Effector memory CD8-positive, alpha-beta T cell (primary cell): ENCODE results near the gene FGFR3.
"Not testable (repeated sequence)": the region's sequence is repeated elsewhere in the genome, so short reads cannot be mapped to it uniquely, and the experiment has no call there.

Experiments used
- ATAC-seq: fragments of 150-1000 bp; cut with Tn5 transposase; replicated peaks from 2 replicates; pipeline ENCODE4 v1.10.0; 2021; ENCODE audit warnings: mild to moderate bottlenecking, moderate library complexity
- DNase-seq, 3 experiments: peaks; one replicate each; pipeline ENCODE4 v3.0.0; 2021
- H3K27ac Mint-ChIP-seq, 2 donors: one replicate each; pipeline ENCODE4 v1.8.0; 2022; ENCODE audit warnings: mild to moderate bottlenecking in 2 of 2, mixed read lengths in 2 of 2, moderate library complexity in 2 of 2
- H3K27me3 Mint-ChIP-seq, 2 donors: one replicate each; pipeline ENCODE4 v1.8.0; 2022; ENCODE audit warnings: mixed read lengths in 2 of 2
- H3K36me3 Mint-ChIP-seq: one replicate; pipeline ENCODE4 v1.8.0; 2022; ENCODE audit warnings: mild to moderate bottlenecking, moderate library complexity, mixed read lengths; ENCODE audit not compliant: insufficient read depth
- H3K4me1 Mint-ChIP-seq, 2 donors: one replicate each; pipeline ENCODE4 v1.8.0; 2022; ENCODE audit warnings: low read depth in 2 of 2, mixed read lengths in 2 of 2
- H3K4me3 Mint-ChIP-seq, 2 donors: one replicate each; pipeline ENCODE4 v1.8.0; 2022; ENCODE audit warnings: mild to moderate bottlenecking in 2 of 2, mixed read lengths in 2 of 2, moderate library complexity in 2 of 2
- H3K9me3 Mint-ChIP-seq, 2 donors: one replicate each; pipeline ENCODE4 v1.8.0; 2022; ENCODE audit warnings: mixed read lengths in 2 of 2

Gene FGFR3

GRCh38 chr4:1823545-1823932 lies 30.4 kb downstream of the FGFR3 start:
- Mint-ChIP-seq H3K27me3 (no peaks in the 10 kb centered on the region), H3K27ac (peak overlapping the region in 1 of 2 donors; percentile 51), H3K36me3 (peaks cover 52% of the 10 kb centered on the region), H3K4me1 (no peaks in the 10 kb centered on the region), H3K4me3 (no peak overlapping the region), H3K9me3 (no peaks in the 10 kb centered on the region)
- no peak for DNase-seq
- no peak for ATAC-seq

- H3K4me1 Mint-ChIP-seq = peaks cover 0 to 1% of the 10 kb centered on the region in 2 donors
- H3K9me3 Mint-ChIP-seq = no peaks in the 10 kb centered on the region
- H3K4me3 Mint-ChIP-seq = no peak overlapping the region
- ATAC-seq (no peak), DNase-seq (no peak)
- no peaks in the 10 kb centered on the region for H3K27me3 Mint-ChIP-seq
- no peak overlapping the region for H3K27ac Mint-ChIP-seq
- H3K36me3 Mint-ChIP-seq = peaks cover 40% of the 10 kb centered on the region
Observed at GRCh38 chr4:1824746-1825145, 31.7 kb downstream of the FGFR3 start.

- peaks cover 0 to 6% of the 10 kb centered on the region in 2 donors for H3K4me1 Mint-ChIP-seq
- no peaks in the 10 kb centered on the region for H3K27me3 Mint-ChIP-seq
- no peaks in the 10 kb centered on the region for H3K9me3 Mint-ChIP-seq
- ATAC-seq (no peak), DNase-seq (no peak)
- H3K4me3 Mint-ChIP-seq = no peak overlapping the region
- H3K27ac Mint-ChIP-seq = no peak overlapping the region
- peaks cover 34% of the 10 kb centered on the region for H3K36me3 Mint-ChIP-seq
Observed at GRCh38 chr4:1825326-1825725, 32.2 kb downstream of the FGFR3 start.

GRCh38 chr4:1826531-1827350 lies 33.6 kb downstream of the FGFR3 start:
- ATAC-seq (no peak), DNase-seq (no peak)
- peaks cover 4 to 6% of the 10 kb centered on the region in 2 donors for H3K4me1 Mint-ChIP-seq
- peaks cover 24% of the 10 kb centered on the region for H3K36me3 Mint-ChIP-seq
- no peaks in the 10 kb centered on the region for H3K9me3 Mint-ChIP-seq
- no peaks in the 10 kb centered on the region for H3K27me3 Mint-ChIP-seq
- no peak overlapping the region for H3K4me3 Mint-ChIP-seq
- no peak overlapping the region for H3K27ac Mint-ChIP-seq

- no peak for DNase-seq
- H3K36me3 Mint-ChIP-seq = peaks cover 29% of the 10 kb centered on the region
- H3K27ac Mint-ChIP-seq = peak overlapping the region; percentile 79 to 83
Observed at GRCh38 chr4:1830234-1830633, 37.1 kb downstream of the FGFR3 start.

GRCh38 chr4:1830642-1831228 lies 37.6 kb downstream of the FGFR3 start:
- Mint-ChIP-seq H3K4me1 (peaks cover 4 to 6% of the 10 kb centered on the region in 2 donors), H3K4me3 (no peak overlapping the region), H3K27me3 (no peaks in the 10 kb centered on the region), H3K36me3 (peaks cover 33% of the 10 kb centered on the region), H3K9me3 (no peaks in the 10 kb centered on the region), H3K27ac (peak overlapping the region in 1 of 2 donors; percentile 83)
- ATAC-seq = no peak
- no peak for DNase-seq

More at GRCh38 chr4:1830234-1830633, 37.1 kb downstream of the FGFR3 start:
- H3K4me3 Mint-ChIP-seq = no peak overlapping the region
- no peaks in the 10 kb centered on the region for H3K27me3 Mint-ChIP-seq
- no peak for ATAC-seq
- peaks cover 4 to 6% of the 10 kb centered on the region in 2 donors for H3K4me1 Mint-ChIP-seq
- no peaks in the 10 kb centered on the region for H3K9me3 Mint-ChIP-seq

GRCh38 chr4:1831331-1831730 lies 38.2 kb downstream of the FGFR3 start:
- Mint-ChIP-seq H3K27ac (no peak overlapping the region), H3K4me1 (peaks cover 4 to 6% of the 10 kb centered on the region in 2 donors), H3K36me3 (peaks cover 34% of the 10 kb centered on the region), H3K4me3 (no peak overlapping the region), H3K9me3 (no peaks in the 10 kb centered on the region), H3K27me3 (no peaks in the 10 kb centered on the region)
- ATAC-seq (no peak), DNase-seq (no peak)

- DNase-seq (no peak), ATAC-seq (no peak)
- peaks cover 4 to 6% of the 10 kb centered on the region in 2 donors for H3K4me1 Mint-ChIP-seq
- H3K9me3 Mint-ChIP-seq = no peaks in the 10 kb centered on the region
- H3K36me3 Mint-ChIP-seq = peaks cover 44% of the 10 kb centered on the region
- no peak overlapping the region for H3K4me3 Mint-ChIP-seq
- no peaks in the 10 kb centered on the region for H3K27me3 Mint-ChIP-seq
- no peak overlapping the region for H3K27ac Mint-ChIP-seq
Observed at GRCh38 chr4:1832690-1833089, 39.6 kb downstream of the FGFR3 start.

- Mint-ChIP-seq H3K4me1 (peaks cover 4 to 6% of the 10 kb centered on the region in 2 donors), H3K4me3 (no peak overlapping the region), H3K36me3 (peaks cover 52% of the 10 kb centered on the region), H3K27ac (peak overlapping the region in 1 of 2 donors; percentile 86), H3K27me3 (no peaks in the 10 kb centered on the region), H3K9me3 (no peaks in the 10 kb centered on the region)
- no peak for ATAC-seq
- DNase-seq = no peak
Observed at GRCh38 chr4:1833307-1834046, 40.4 kb downstream of the FGFR3 start.

- no peaks in the 10 kb centered on the region for H3K27me3 Mint-ChIP-seq
- H3K4me1 Mint-ChIP-seq = peaks cover 7 to 9% of the 10 kb centered on the region in 2 donors
- no peak overlapping the region for H3K27ac Mint-ChIP-seq
- H3K36me3 Mint-ChIP-seq = peaks cover 57% of the 10 kb centered on the region
- no peaks in the 10 kb centered on the region for H3K9me3 Mint-ChIP-seq
- H3K4me3 Mint-ChIP-seq = no peak overlapping the region
- ATAC-seq = no peak
- no peak for DNase-seq
Observed at GRCh38 chr4:1834047-1834775, 41.1 kb downstream of the FGFR3 start.

GRCh38 chr4:1835836-1836235 lies 42.7 kb downstream of the FGFR3 start:
- H3K4me1 Mint-ChIP-seq, ATAC-seq, H3K27me3 Mint-ChIP-seq, H3K27ac Mint-ChIP-seq, DNase-seq, H3K9me3 Mint-ChIP-seq, H3K4me3 Mint-ChIP-seq: not testable (repeated sequence)
- H3K36me3 Mint-ChIP-seq = peaks cover 58% of the 10 kb centered on the region

- peaks cover 4 to 7% of the 10 kb centered on the region in 2 donors for H3K4me1 Mint-ChIP-seq
- no peak overlapping the region for H3K4me3 Mint-ChIP-seq
- DNase-seq = no peak
- no peak for ATAC-seq
- no peaks in the 10 kb centered on the region for H3K9me3 Mint-ChIP-seq
- H3K27ac Mint-ChIP-seq = no peak overlapping the region
- H3K27me3 Mint-ChIP-seq = no peaks in the 10 kb centered on the region
- peaks cover 67% of the 10 kb centered on the region for H3K36me3 Mint-ChIP-seq
Observed at GRCh38 chr4:1836650-1837049, 43.6 kb downstream of the FGFR3 start.

GRCh38 chr4:1837069-1837468 lies 44.0 kb downstream of the FGFR3 start:
- DNase-seq (no peak), ATAC-seq (no peak)
- H3K27ac Mint-ChIP-seq = no peak overlapping the region
- no peaks in the 10 kb centered on the region for H3K27me3 Mint-ChIP-seq
- no peaks in the 10 kb centered on the region for H3K9me3 Mint-ChIP-seq
- H3K36me3 Mint-ChIP-seq = peaks cover 67% of the 10 kb centered on the region
- H3K4me1 Mint-ChIP-seq = peaks cover 5 to 11% of the 10 kb centered on the region in 2 donors
- H3K4me3 Mint-ChIP-seq = no peak overlapping the region
